DMS153 (cell line): ENCODE data around the gene ORMDL1.
"Not testable (repeated sequence)": the region's sequence is repeated elsewhere in the genome, so short reads cannot be mapped to it uniquely, and the experiment has no call there.

Source experiments
- DNase-seq: peaks from one replicate; lab custom pipeline; 2025; lab: John Stamatoyannopoulos, UW

ORMDL1 gene

GRCh38 chr2:189770590-189771322 lies 13.4 kb downstream of the ORMDL1 start:
- no peak for DNase-seq

- no peak for DNase-seq
Observed at GRCh38 chr2:189763908-189764661, 20.1 kb downstream of the ORMDL1 start.

- DNase-seq: peak; percentile 95
Observed at GRCh38 chr2:189762551-189763298, 21.4 kb downstream of the ORMDL1 start, which contains the start of gene OSGEPL1. Gene OSGEPL1 (minus strand): TSS chr2:189762792. CDS start chr2:189761640, 1,152 bp downstream.

- no peak for DNase-seq
Observed at GRCh38 chr2:189762229-189762550, 21.9 kb downstream of the ORMDL1 start.

GRCh38 chr2:189760154-189760553 lies 24.0 kb downstream of the ORMDL1 start:
- not testable (repeated sequence) for DNase-seq

- DNase-seq: no peak
Observed at GRCh38 chr2:189756311-189756952, 27.7 kb downstream of the ORMDL1 start.

GRCh38 chr2:189751080-189751658 lies 33.0 kb downstream of the ORMDL1 start:
- DNase-seq: peak; percentile 1

- no peak for DNase-seq
Observed at GRCh38 chr2:189729430-189729829, 54.7 kb downstream of the ORMDL1 start.

- DNase-seq: no peak
Observed at GRCh38 chr2:189726849-189727248, 57.3 kb downstream of the ORMDL1 start.

GRCh38 chr2:189726271-189726670 lies 57.9 kb downstream of the ORMDL1 start:
- DNase-seq: no peak

- no peak for DNase-seq
Observed at GRCh38 chr2:189723192-189723591, 60.9 kb downstream of the ORMDL1 start.
